ENCODE results near the gene FIGLA. TPM values are rescaled to one million over a fixed set of nuclear protein-coding genes. Genes with fewer than 3 reads are reported as not detected.

The FIGLA gene, protein sequence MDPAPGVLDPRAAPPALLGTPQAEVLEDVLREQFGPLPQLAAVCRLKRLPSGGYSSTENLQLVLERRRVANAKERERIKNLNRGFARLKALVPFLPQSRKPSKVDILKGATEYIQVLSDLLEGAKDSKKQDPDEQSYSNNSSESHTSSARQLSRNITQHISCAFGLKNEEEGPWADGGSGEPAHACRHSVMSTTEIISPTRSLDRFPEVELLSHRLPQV
- total RNA-seq: not detected in 2 replicates

DNA sequence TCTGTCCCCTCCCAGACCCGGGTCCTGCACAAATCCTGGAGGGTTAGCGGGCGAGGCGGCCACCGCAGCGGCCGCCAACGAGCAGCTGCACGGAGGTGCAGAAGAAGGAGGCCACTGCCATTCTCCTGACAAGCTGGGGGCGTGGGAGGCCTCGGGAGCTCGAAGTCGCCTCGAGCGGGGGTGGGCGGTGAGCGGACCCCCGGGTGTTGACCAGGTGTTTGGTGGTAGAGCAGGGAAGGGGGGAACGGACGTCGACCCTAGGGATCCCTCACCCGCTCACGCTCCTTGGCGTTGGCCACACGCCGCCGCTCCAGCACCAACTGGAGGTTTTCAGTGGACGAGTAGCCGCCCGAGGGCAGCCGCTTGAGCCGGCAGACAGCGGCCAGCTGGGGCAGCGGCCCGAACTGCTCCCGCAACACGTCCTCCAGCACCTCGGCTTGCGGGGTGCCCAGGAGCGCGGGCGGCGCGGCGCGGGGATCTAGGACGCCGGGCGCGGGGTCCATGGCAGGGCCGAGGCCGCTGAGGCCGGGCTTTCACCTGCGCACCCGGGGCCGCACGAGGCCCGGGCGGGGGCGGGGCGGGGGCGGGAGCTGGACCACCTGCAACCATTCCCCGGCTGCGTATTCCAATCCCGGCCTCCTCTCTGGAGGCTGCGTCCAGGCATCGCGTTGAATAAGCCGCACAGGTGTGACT is at the start of gene FIGLA:
TSS of gene FIGLA (minus strand) at position 508 of the 693 bp plus-strand sequence. CDS start at position 503, 5 bp downstream.
- H3K4me1 Mint-ChIP-seq: peaks cover 7% of the 10 kb centered on the region
- H3K27ac Mint-ChIP-seq: no peak within 1 kb of the TSS
- no peaks in the 10 kb centered on the region for H3K9me3 Mint-ChIP-seq
- intact Hi-C loops (cut with micrococcal nuclease): no loop called here
- peak within 1 kb of the TSS; percentile 80 for H3K4me3 Mint-ChIP-seq
- peaks cover 58% of the 10 kb centered on the region for H3K27me3 Mint-ChIP-seq
- no peak for DNase-seq
- H3K36me3 Mint-ChIP-seq (ENCODE audit: low read depth): no peaks in the 10 kb centered on the region

DNA sequence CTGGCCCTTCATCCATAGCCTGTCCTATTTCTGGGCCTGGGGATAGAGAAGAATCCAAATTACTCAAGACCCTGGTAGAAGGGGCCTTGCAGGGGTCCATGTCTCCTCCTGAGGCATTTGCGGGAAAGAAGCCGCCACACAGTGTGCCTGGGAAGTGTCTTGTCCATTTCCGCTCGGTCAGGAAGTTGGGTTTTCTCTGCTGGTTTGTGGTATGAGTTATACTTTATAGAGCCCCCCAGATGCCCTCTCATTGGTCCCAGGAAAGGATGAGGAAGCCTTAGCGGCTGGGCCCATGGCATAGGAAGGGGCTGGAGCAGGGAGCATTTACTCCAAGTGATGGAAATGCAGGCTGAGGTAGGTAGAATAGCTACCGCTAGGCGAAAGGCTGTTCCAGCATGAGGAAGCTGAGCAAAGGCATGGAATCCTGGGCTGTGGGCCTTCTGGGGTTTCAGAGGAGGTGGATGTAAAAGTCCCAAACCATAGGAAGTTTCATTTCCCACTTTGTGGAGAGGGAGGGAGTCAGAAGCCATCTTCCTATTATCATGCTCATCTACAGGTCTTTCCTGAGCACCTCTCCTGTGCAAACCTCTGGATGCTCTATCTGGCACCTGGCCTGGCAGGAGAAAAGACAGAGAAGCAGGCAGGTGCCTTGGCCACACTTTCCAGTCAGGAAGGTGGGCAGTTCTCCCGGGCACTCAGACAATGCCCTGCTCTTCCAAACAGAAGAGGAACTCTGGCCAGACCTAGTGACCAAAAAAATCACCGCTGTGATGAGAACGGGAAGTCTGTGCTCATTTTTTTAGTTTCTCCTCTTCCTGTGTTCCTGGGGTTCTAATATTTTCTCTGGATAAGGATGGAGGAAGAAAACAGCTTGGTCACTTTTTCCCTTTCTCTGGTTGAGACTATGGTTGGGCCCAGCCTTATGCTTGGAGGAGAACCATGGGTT is 47.8 kb upstream of the FIGLA start:
- no peaks in the 10 kb centered on the region for H3K36me3 Mint-ChIP-seq (ENCODE audit: low read depth)
- H3K9me3 Mint-ChIP-seq: peaks cover 3% of the 10 kb centered on the region
- H3K4me1 Mint-ChIP-seq: no peaks in the 10 kb centered on the region
- peaks cover 2% of the 10 kb centered on the region for H3K27me3 Mint-ChIP-seq
- no peak overlapping the region for H3K27ac Mint-ChIP-seq
- intact Hi-C loops (cut with micrococcal nuclease): no loop called here
- no peak overlapping the region for H3K4me3 Mint-ChIP-seq
- no peak for DNase-seq

DNA sequence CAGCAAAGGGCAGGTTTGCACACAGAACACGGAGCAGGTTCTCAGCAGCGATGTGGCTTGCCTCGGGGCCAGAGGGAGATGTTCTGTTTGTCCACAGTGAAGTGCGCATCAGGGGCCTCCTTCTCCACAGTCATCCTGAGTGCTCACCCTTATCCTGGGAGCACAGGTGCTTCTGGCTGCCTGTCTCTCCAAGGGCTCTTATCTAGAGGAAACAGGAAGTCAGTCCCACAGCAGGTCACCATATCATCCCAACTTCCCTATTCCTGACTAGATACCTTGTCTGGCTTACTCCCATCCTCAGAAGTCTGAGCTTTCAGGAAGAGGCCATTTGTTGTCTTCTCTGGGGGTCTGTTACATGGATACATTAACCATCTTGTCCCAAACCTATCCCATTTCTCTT is 45.2 kb upstream of the FIGLA start, which contains the start of gene CD207:
TSS of gene CD207 (minus strand) at position 174 of the 400 bp plus-strand sequence. CDS start at position 134, 40 bp downstream.
- Mint-ChIP-seq H3K4me3 (no peak within 1 kb of the TSS), H3K27me3 (no peaks in the 10 kb centered on the region), H3K36me3 (ENCODE audit: low read depth) (no peaks in the 10 kb centered on the region), H3K27ac (no peak within 1 kb of the TSS), H3K4me1 (no peaks in the 10 kb centered on the region), H3K9me3 (no peaks in the 10 kb centered on the region)
- no peak for DNase-seq
- intact Hi-C loops (cut with micrococcal nuclease): no loop called here

DNA sequence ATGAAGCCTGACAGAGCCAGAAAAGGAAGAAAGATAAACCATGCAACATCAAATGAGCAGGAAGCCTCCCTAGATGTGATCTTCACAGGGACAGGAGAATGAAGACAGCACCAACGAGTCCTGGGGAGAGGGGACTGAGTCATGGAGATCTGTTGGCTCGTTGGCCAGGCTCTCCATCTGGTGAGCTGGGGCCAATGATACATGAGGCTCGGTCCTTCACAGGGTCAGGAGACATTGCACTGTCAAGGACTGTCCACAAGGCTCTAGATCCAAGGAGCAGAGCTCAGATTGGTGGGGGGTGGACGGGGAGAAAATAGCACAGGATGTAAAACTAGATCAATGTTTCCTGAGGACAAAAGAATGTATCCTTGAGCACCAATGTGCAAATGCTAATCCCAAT is 44.4 kb upstream of the FIGLA start:
- H3K4me3 Mint-ChIP-seq: no peak overlapping the region
- no peaks in the 10 kb centered on the region for H3K36me3 Mint-ChIP-seq (ENCODE audit: low read depth)
- DNase-seq: no peak
- intact Hi-C loops (cut with micrococcal nuclease): no loop called here
- no peaks in the 10 kb centered on the region for H3K27me3 Mint-ChIP-seq
- no peak overlapping the region for H3K27ac Mint-ChIP-seq
- no peaks in the 10 kb centered on the region for H3K9me3 Mint-ChIP-seq
- peaks cover 1% of the 10 kb centered on the region for H3K4me1 Mint-ChIP-seq

DNA sequence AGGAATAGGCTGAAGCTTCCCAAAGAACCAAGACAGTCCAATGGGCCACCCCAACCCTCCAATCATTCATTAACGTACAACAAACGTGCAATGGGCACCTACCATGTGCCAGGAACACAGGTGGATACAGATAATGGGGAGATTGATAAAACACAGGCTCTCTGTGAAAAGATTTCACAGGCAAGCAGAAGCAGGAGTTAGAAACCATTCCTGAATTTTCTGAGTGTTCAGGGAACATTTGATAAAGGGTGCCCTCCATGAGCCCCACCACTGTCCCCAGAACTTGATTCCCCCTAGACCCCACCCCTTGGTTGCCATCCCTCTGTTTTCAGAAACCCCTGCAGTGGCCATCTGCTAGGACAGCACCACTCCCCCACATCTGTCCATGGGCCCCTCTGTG is 43.7 kb upstream of the FIGLA start:
- H3K4me3 Mint-ChIP-seq: no peak overlapping the region
- DNase-seq: no peak
- no peaks in the 10 kb centered on the region for H3K9me3 Mint-ChIP-seq
- intact Hi-C loops (cut with micrococcal nuclease): no loop called here
- H3K4me1 Mint-ChIP-seq: peaks cover 2% of the 10 kb centered on the region
- no peaks in the 10 kb centered on the region for H3K36me3 Mint-ChIP-seq (ENCODE audit: low read depth)
- no peaks in the 10 kb centered on the region for H3K27me3 Mint-ChIP-seq
- H3K27ac Mint-ChIP-seq: no peak overlapping the region

GRCh38 chr2:70833246-70833645 is 42.8 kb upstream of the FIGLA start:
- H3K4me3 Mint-ChIP-seq: no peak overlapping the region
- intact Hi-C loops (cut with micrococcal nuclease): no loop called here

GRCh38 chr2:70832386-70832785 is 41.9 kb upstream of the FIGLA start:
- Mint-ChIP-seq H3K27me3 (no peaks in the 10 kb centered on the region), H3K4me3 (no peak overlapping the region), H3K4me1 (peaks cover 7% of the 10 kb centered on the region), H3K36me3 (ENCODE audit: low read depth) (no peaks in the 10 kb centered on the region), H3K27ac (no peak overlapping the region), H3K9me3 (no peaks in the 10 kb centered on the region)
- DNase-seq: no peak
- intact Hi-C loops (cut with micrococcal nuclease): no loop called here

More at GRCh38 chr2:70833246-70833645, 42.8 kb upstream of the FIGLA start:
- Mint-ChIP-seq H3K27me3 (no peaks in the 10 kb centered on the region), H3K9me3 (no peaks in the 10 kb centered on the region), H3K27ac (no peak overlapping the region), H3K36me3 (ENCODE audit: low read depth) (no peaks in the 10 kb centered on the region), H3K4me1 (peaks cover 4% of the 10 kb centered on the region)
- no peak for DNase-seq

DNA sequence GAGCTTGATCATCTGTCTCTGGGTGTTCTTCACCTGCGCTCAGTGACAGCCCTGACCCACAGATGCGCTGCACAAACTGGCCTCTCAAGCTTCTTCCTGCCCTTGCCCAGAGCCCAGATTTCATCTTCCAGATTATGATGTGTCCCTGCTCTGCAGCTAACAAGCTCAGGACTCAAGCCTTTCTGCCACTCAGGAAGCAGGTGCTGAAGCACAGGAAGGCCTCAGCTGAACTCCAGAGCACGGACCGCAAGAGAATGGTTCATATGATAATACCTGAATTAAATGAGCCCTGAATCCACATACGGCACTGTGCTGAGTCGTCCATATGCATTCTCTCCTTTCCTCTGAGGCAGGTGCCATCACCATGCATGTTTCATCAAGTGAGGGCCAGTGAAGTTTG is 41.4 kb upstream of the FIGLA start:
- Mint-ChIP-seq H3K27ac (no peak overlapping the region), H3K4me1 (peaks cover 11% of the 10 kb centered on the region), H3K36me3 (ENCODE audit: low read depth) (no peaks in the 10 kb centered on the region), H3K4me3 (no peak overlapping the region), H3K9me3 (no peaks in the 10 kb centered on the region), H3K27me3 (no peaks in the 10 kb centered on the region)
- intact Hi-C loops (cut with micrococcal nuclease): no loop called here
- no peak for DNase-seq

- DNase-seq: no peak
- Mint-ChIP-seq H3K4me3 (no peak overlapping the region), H3K27ac (no peak overlapping the region), H3K9me3 (no peaks in the 10 kb centered on the region), H3K4me1 (peaks cover 16% of the 10 kb centered on the region), H3K36me3 (ENCODE audit: low read depth) (no peaks in the 10 kb centered on the region), H3K27me3 (no peaks in the 10 kb centered on the region)
- intact Hi-C loops (cut with micrococcal nuclease): no loop called here
These were observed 39.9 kb upstream of the FIGLA start for GRCh38 chr2:70830366-70830765.

GRCh38 chr2:70829916-70830315 is 39.5 kb upstream of the FIGLA start:
- Mint-ChIP-seq H3K4me1 (peaks cover 16% of the 10 kb centered on the region), H3K36me3 (ENCODE audit: low read depth) (no peaks in the 10 kb centered on the region), H3K27ac (no peak overlapping the region), H3K27me3 (no peaks in the 10 kb centered on the region), H3K4me3 (no peak overlapping the region), H3K9me3 (no peaks in the 10 kb centered on the region)
- intact Hi-C loops (cut with micrococcal nuclease): no loop called here
- DNase-seq: no peak

- H3K27me3 Mint-ChIP-seq: no peaks in the 10 kb centered on the region
- intact Hi-C loops (cut with micrococcal nuclease): no loop called here
- H3K9me3 Mint-ChIP-seq: no peaks in the 10 kb centered on the region
- no peak for DNase-seq
- H3K4me3 Mint-ChIP-seq: no peak overlapping the region
- H3K4me1 Mint-ChIP-seq: peaks cover 16% of the 10 kb centered on the region
- no peaks in the 10 kb centered on the region for H3K36me3 Mint-ChIP-seq (ENCODE audit: low read depth)
- H3K27ac Mint-ChIP-seq: no peak overlapping the region
These were observed 38.7 kb upstream of the FIGLA start for GRCh38 chr2:70828914-70829824.

DNA sequence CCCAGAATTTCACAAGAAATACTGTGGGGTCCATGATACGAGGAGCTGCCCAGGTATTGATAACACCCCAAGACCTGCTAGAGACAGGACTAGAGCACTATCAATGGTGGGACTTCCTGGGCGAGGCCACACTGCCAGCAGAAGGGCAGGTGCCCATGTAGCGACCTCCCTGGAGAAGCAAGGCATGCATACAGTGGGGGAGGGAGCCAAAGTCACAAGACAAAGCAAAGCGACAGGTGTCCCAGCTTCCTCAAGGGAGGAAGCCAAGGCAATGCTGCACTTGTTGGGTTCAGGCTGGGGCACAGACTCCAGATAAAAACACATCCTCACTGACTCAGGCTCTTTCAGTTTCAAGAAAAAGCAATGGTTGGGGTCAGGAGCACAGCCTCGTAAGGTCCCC is 37.7 kb upstream of the FIGLA start:
- H3K36me3 Mint-ChIP-seq (ENCODE audit: low read depth): no peaks in the 10 kb centered on the region
- no peak overlapping the region for H3K4me3 Mint-ChIP-seq
- H3K27ac Mint-ChIP-seq: no peak overlapping the region
- no peaks in the 10 kb centered on the region for H3K27me3 Mint-ChIP-seq
- H3K4me1 Mint-ChIP-seq: peaks cover 16% of the 10 kb centered on the region
- intact Hi-C loops (cut with micrococcal nuclease): no loop called here
- no peak for DNase-seq
- H3K9me3 Mint-ChIP-seq: no peaks in the 10 kb centered on the region

DNA sequence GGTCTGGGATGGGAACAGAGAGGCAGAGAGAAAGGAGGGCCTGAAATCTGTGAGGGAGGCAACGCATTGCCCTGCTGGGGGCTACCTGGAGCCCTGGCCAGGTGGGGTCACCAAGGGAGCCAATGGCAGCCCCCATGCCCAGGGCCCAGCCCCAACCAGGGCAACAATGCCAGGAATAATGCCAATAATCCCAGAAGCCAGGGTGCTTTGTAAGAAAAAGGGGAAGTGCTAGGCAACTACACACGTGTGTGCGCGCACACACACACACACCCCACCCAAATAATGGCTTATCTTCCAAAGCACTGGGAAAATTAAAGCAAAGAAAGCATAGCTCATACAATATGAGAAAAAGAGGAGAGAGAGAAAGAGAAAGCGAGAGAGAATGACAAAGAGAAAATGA is 36.9 kb upstream of the FIGLA start:
- intact Hi-C loops (cut with micrococcal nuclease): no loop called here
- peak overlapping the region; percentile 89 for H3K27ac Mint-ChIP-seq
- peaks cover 23% of the 10 kb centered on the region for H3K4me1 Mint-ChIP-seq
- H3K4me3 Mint-ChIP-seq: no peak overlapping the region
- no peaks in the 10 kb centered on the region for H3K36me3 Mint-ChIP-seq (ENCODE audit: low read depth)
- no peaks in the 10 kb centered on the region for H3K9me3 Mint-ChIP-seq
- no peak for DNase-seq
- H3K27me3 Mint-ChIP-seq: no peaks in the 10 kb centered on the region
